ENCODE results near the gene UBALD2. TPM values are rescaled to one million over a fixed set of nuclear protein-coding genes. Genes with fewer than 3 reads are reported as not detected.

Gene UBALD2
- polyA plus RNA-seq, 3 donors, result 1.4 to 88.6 (median 2.2) TPM

DNA sequence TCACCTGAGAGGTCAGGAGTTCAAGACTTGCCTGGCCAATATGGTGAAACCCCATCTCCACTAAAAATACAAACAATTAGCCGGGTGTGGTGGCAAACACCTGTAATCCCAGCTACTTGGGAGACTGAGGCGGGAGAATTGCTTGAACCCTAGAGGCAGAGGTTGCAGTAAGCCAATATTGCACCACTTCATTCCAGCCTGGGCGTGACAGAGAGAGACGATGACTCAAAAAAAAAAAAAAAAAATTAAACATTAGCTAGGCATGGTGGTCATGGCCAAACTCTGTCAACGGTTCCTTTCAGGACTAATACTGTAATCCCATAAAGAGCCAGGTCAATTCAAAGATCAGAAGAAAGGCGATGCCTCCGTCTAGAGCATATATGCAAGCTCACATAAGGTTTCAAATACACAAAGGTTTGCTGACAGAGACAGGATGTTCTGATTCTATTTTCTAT is 27.3 kb upstream of the UBALD2 start:
- Histone ChIP-seq H3K79me2 (ENCODE audit: insufficient read depth, low read length) (no peaks in the 10 kb centered on the region), H3K4me2 (replicated peaks; ENCODE audit: extremely low read depth, low read length, poor library complexity, severe bottlenecking) (no peak overlapping the region), H3K9ac (ENCODE audit: insufficient read depth, low read length, poor library complexity, severe bottlenecking) (no peak overlapping the region), H4K20me1 (ENCODE audit: insufficient read depth, low read length) (no peaks in the 10 kb centered on the region), H3K4me3 (replicated peaks in 1 of 3; ENCODE audit: low read depth in 2 of 3, low read length in 3 of 3) (no peak overlapping the region), H3K9me3 (replicated peaks in 1 of 2; ENCODE audit: control insufficient read depth in 1 of 2, insufficient read depth in 1 of 2, low read length in 2 of 2) (no peaks in the 10 kb centered on the region), H3K36me3 (replicated peaks in 1 of 2; ENCODE audit: control insufficient read depth in 1 of 2, insufficient read depth in 2 of 2, low read length in 2 of 2) (no peaks in the 10 kb centered on the region), H2AFZ (ENCODE audit: insufficient read depth, low read depth, low read length, poor library complexity, severe bottlenecking) (no peak overlapping the region), H3K4me1 (ENCODE audit: control insufficient read depth in 1 of 2, insufficient read depth in 2 of 2, low read length in 2 of 2) (peaks cover 11 to 13% of the 10 kb centered on the region in 2 donors), H3K27me3 (ENCODE audit: control insufficient read depth in 2 of 2, insufficient read depth in 2 of 2, low read length in 2 of 2) (peaks cover 48 to 64% of the 10 kb centered on the region in 2 donors), H3K27ac (ENCODE audit: low read depth in 1 of 2, low read length in 2 of 2) (no peak overlapping the region)
- peaks cover 13% of the 10 kb centered on the region for H3K4me1 Mint-ChIP-seq
- H3K27me3 Mint-ChIP-seq (ENCODE audit: low read depth in 3 of 3), result peaks cover 45 to 66% (median 59%) of the 10 kb centered on the region in 3 donors
- TF ChIP-seq, protein P1, sequence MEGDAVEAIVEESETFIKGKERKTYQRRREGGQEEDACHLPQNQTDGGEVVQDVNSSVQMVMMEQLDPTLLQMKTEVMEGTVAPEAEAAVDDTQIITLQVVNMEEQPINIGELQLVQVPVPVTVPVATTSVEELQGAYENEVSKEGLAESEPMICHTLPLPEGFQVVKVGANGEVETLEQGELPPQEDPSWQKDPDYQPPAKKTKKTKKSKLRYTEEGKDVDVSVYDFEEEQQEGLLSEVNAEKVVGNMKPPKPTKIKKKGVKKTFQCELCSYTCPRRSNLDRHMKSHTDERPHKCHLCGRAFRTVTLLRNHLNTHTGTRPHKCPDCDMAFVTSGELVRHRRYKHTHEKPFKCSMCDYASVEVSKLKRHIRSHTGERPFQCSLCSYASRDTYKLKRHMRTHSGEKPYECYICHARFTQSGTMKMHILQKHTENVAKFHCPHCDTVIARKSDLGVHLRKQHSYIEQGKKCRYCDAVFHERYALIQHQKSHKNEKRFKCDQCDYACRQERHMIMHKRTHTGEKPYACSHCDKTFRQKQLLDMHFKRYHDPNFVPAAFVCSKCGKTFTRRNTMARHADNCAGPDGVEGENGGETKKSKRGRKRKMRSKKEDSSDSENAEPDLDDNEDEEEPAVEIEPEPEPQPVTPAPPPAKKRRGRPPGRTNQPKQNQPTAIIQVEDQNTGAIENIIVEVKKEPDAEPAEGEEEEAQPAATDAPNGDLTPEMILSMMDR (IDR thresholded peaks at IDR 0.05), result no peak
- H3K9me3 Mint-ChIP-seq, result peaks cover 0 to 15% (median 5%) of the 10 kb centered on the region in 7 donors
- H3K4me3 Mint-ChIP-seq, result peak overlapping the region in 1 of 2 donors; percentile 73
- no peak overlapping the region for H3K27ac Mint-ChIP-seq
- peak in 1 of 3 donors; percentile 25 for DNase-seq
- intact Hi-C loops (cut with micrococcal nuclease), result no loop called here
- 88% methylated on average over 4 of the region's 7 CpGs for whole genome bisulfite sequencing (ENCODE audit: insufficient coverage)
- H3K36me3 Mint-ChIP-seq, result peaks cover 3 to 8% of the 10 kb centered on the region in 2 donors

DNA sequence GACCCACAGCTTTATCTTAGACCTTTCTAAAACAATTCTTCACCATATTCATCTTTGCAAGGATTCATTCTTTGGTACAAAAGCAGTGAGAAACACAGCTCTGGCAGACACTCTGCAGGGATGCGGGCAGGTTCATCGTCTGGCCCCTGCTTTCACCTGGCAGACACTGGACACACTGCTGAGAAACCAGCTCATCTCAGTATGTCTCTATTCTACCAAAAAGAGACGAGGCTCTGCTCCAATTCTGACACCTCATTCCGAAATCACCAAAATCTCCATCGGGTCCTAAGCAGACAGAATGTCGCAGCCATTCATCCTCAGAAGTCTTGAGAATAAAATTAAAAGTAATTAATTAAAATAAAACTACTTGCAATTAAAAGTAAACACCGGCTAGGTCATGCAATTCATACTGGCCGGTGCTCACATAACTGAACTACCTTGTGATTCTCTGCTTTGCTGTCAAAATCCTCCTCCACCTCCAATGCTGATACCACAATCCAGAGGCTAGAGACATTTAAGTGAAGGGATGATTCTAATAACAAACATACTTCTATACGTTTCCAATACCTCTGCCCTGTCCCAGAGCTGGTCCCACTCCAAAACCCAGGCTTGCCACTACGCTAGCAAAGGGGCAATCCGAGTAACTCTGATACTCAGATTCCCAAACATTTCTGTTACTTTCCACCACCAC is 26.2 kb upstream of the UBALD2 start:
- H3K4me1 Mint-ChIP-seq, result peaks cover 17% of the 10 kb centered on the region
- no peak overlapping the region for H3K9ac ChIP-seq (ENCODE audit: insufficient read depth, low read length, poor library complexity, severe bottlenecking)

More for the DNA sequence above, 26.2 kb upstream of the UBALD2 start:
- no peak overlapping the region for H3K27ac Mint-ChIP-seq
- Histone ChIP-seq H3K27ac (ENCODE audit: low read depth in 1 of 2, low read length in 2 of 2) (no peak overlapping the region), H3K27me3 (ENCODE audit: control insufficient read depth in 2 of 2, insufficient read depth in 2 of 2, low read length in 2 of 2) (peaks cover 54 to 75% of the 10 kb centered on the region in 2 donors), H3K79me2 (ENCODE audit: insufficient read depth, low read length) (no peaks in the 10 kb centered on the region), H2AFZ (ENCODE audit: insufficient read depth, low read depth, low read length, poor library complexity, severe bottlenecking) (no peak overlapping the region), H3K36me3 (replicated peaks in 1 of 2; ENCODE audit: control insufficient read depth in 1 of 2, insufficient read depth in 2 of 2, low read length in 2 of 2) (no peaks in the 10 kb centered on the region), H3K4me2 (replicated peaks; ENCODE audit: extremely low read depth, low read length, poor library complexity, severe bottlenecking) (no peak overlapping the region), H3K4me3 (replicated peaks in 1 of 3; ENCODE audit: low read depth in 2 of 3, low read length in 3 of 3) (no peak overlapping the region), H3K9me3 (replicated peaks in 1 of 2; ENCODE audit: control insufficient read depth in 1 of 2, insufficient read depth in 1 of 2, low read length in 2 of 2) (no peaks in the 10 kb centered on the region), H4K20me1 (ENCODE audit: insufficient read depth, low read length) (no peaks in the 10 kb centered on the region), H3K4me1 (ENCODE audit: control insufficient read depth in 1 of 2, insufficient read depth in 2 of 2, low read length in 2 of 2) (peaks cover 11 to 13% of the 10 kb centered on the region in 2 donors)
- peaks cover 3 to 11% of the 10 kb centered on the region in 2 donors for H3K36me3 Mint-ChIP-seq
- TF ChIP-seq, protein P1 (IDR thresholded peaks at IDR 0.05), result no peak
- intact Hi-C loops (cut with micrococcal nuclease), result no loop called here
- 90% methylated on average over 3 of the region's 11 CpGs for WGBS (ENCODE audit: insufficient coverage)
- H3K4me3 Mint-ChIP-seq, result peak overlapping the region; percentile 34 to 73
- H3K27me3 Mint-ChIP-seq (ENCODE audit: low read depth in 3 of 3), result peaks cover 54 to 72% (median 66%) of the 10 kb centered on the region in 3 donors
- no peak for DNase-seq
- H3K9me3 Mint-ChIP-seq, result peaks cover 0 to 17% (median 5%) of the 10 kb centered on the region in 7 donors

Measured in CD14-positive monocyte (primary cell).